Mesothelial cell of epicardium (in vitro differentiated cells): ENCODE data around the gene DPH7. TPM values are rescaled to one million over a fixed set of nuclear protein-coding genes. Genes with fewer than 3 reads are reported as not detected.
A peak's percentile ranks its signal among the peaks of the same experiment; 100 is the strongest.

Source experiments
- DNase-seq, 2 experiments: peaks; one replicate each; pipeline ENCODE4 v3.0.0; 2021; ENCODE audit warnings: low spot score in 2 of 2; ENCODE audit not compliant: unreplicated experiment in 2 of 2
- H3K27ac Mint-ChIP-seq: 2 replicates; pipeline ENCODE4 v1.8.0; 2021; ENCODE audit warnings: mixed read lengths
- H3K27me3 Mint-ChIP-seq: 2 replicates; pipeline ENCODE4 v1.8.0; 2021; ENCODE audit warnings: low read depth, mixed read lengths
- H3K36me3 Mint-ChIP-seq: 2 replicates; pipeline ENCODE4 v1.8.0; 2021; ENCODE audit warnings: mixed read lengths
- H3K4me1 Mint-ChIP-seq: 2 replicates; pipeline ENCODE4 v1.8.0; 2021; ENCODE audit warnings: mixed read lengths
- H3K4me3 Mint-ChIP-seq: 2 replicates; pipeline ENCODE4 v1.8.0; 2021; ENCODE audit warnings: mild to moderate bottlenecking, moderate library complexity, mixed read lengths
- H3K9me3 Mint-ChIP-seq: 2 replicates; pipeline ENCODE4 v1.8.0; 2021; ENCODE audit warnings: mixed read lengths
- total RNA-seq: library from RNA; stranded (reverse); gene quantifications from 3 replicates; pipeline ENCODE4 v1.2.1, GENCODE V29; 2021
- TF ChIP-seq, protein P1 (sequence below): fragments of 200-600 bp; sonication (generic); IDR thresholded peaks from one replicate; pipeline ENCODE4 v1.5.0; 2021; ENCODE audit warnings: antibody characterized with exemption; ENCODE audit not compliant: unreplicated experiment

DPH7 gene
- total RNA-seq, 1 donor from 2014 or later, result 59.4 TPM

DNA sequence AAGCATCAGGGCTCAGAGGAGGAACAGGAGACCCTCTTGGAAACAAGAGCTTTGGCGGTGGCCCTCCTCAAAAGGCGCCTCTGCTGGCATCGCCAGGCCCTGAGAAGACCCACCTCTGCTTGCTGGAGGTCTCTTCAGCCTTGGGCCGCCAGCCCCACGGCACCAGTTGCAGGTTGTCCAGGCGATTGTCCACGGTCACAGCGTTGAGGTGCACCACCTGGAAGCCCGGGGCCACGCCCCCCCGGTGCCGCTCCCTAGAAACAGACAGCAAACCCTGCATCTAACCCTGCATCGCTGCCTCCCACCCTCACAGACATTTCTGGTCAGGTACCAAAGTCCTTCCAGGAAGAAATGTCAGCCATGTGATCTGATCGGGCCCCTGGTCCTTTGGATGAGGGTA lies 8.1 kb upstream of the DPH7 start:
- Mint-ChIP-seq H3K4me3 (no peak overlapping the region), H3K27ac (no peak overlapping the region), H3K27me3 (no peaks in the 10 kb centered on the region), H3K36me3 (peaks cover 18% of the 10 kb centered on the region), H3K4me1 (peaks cover 9% of the 10 kb centered on the region), H3K9me3 (no peaks in the 10 kb centered on the region)
- no peak for DNase-seq
- TF ChIP-seq, protein P1, sequence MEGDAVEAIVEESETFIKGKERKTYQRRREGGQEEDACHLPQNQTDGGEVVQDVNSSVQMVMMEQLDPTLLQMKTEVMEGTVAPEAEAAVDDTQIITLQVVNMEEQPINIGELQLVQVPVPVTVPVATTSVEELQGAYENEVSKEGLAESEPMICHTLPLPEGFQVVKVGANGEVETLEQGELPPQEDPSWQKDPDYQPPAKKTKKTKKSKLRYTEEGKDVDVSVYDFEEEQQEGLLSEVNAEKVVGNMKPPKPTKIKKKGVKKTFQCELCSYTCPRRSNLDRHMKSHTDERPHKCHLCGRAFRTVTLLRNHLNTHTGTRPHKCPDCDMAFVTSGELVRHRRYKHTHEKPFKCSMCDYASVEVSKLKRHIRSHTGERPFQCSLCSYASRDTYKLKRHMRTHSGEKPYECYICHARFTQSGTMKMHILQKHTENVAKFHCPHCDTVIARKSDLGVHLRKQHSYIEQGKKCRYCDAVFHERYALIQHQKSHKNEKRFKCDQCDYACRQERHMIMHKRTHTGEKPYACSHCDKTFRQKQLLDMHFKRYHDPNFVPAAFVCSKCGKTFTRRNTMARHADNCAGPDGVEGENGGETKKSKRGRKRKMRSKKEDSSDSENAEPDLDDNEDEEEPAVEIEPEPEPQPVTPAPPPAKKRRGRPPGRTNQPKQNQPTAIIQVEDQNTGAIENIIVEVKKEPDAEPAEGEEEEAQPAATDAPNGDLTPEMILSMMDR, result no peak

DNA sequence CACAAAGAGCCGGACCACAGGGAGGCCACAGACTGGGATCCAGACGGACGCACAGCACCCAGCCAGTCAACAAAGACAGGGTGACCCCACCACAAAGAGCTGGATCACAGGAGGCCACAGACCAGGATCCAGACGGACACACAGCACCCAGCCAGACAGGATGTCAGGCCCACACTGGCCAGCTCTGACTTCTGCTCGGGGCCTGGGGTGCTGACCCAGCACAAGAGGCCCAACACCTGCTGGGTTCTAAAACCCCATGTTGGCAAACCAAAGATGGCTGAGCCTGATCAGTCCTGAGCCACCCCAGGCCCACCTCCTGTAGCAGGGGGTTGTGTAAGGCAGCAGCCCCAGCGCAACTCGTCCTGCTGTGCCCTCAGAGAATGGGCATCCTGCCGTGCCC lies 5.2 kb upstream of the DPH7 start:
- Mint-ChIP-seq H3K27ac (peak overlapping the region; percentile 25), H3K36me3 (peaks cover 21% of the 10 kb centered on the region), H3K4me3 (no peak overlapping the region), H3K4me1 (peaks cover 10% of the 10 kb centered on the region), H3K27me3 (no peaks in the 10 kb centered on the region), H3K9me3 (no peaks in the 10 kb centered on the region)
- no peak for DNase-seq
- TF ChIP-seq, protein P1, result no peak

DNA sequence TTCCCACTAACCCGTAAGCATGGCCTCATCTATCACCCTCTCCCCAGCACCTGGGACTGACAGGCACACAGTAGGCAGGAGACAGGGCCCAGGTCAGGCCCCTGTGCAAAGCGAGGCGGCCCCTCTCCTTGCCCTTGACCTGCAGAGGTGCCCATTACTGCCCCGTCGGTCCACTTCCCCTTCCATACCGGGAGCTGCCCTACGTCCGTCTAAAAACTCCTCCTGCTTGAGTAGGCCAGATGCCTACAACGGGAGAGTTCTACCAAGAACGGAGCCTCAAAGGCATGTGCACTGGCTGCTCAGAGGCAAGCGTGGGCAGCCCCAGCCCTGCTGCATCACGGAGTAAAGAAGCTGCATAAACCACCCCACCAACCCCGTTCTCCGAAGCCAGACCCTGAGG lies 4.6 kb upstream of the DPH7 start:
- Mint-ChIP-seq H3K36me3 (peaks cover 21% of the 10 kb centered on the region), H3K27me3 (no peaks in the 10 kb centered on the region), H3K27ac (no peak overlapping the region), H3K9me3 (no peaks in the 10 kb centered on the region), H3K4me3 (no peak overlapping the region), H3K4me1 (peaks cover 10% of the 10 kb centered on the region)
- no peak for DNase-seq
- TF ChIP-seq, protein P1, result no peak

DNA sequence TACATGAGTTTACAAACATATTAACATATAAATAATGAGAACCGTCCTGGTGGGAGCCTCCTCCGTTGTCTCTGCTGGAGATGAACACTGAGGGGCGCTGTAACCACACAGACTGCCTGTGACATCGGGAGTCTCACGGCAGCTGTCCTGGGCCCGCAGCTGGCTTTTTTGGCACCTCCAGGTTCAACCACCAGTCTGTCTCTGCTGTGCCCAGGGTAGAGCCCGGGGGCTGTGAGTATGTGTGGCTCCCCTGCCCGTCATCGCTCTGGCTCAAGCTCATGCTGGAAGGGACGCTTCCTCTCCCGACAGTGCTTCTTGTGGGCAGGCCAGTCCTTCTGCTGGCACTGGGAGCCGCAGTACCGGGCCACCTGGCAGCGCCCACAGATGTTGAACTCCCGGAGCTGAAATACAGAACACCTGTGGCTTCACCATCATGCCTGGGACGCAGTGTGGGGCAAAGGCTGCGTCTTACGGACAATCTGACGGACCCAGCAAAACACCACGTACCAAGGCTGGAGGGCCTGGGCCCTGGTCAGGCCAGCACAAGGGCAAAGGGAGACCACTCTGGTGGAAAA lies 3.6 kb upstream of the DPH7 start:
- TF ChIP-seq, protein P1, result no peak
- Mint-ChIP-seq H3K36me3 (peaks cover 13% of the 10 kb centered on the region), H3K4me3 (no peak overlapping the region), H3K9me3 (no peaks in the 10 kb centered on the region), H3K27ac (no peak overlapping the region), H3K27me3 (no peaks in the 10 kb centered on the region), H3K4me1 (peaks cover 17% of the 10 kb centered on the region)
- DNase-seq, result no peak

DNA sequence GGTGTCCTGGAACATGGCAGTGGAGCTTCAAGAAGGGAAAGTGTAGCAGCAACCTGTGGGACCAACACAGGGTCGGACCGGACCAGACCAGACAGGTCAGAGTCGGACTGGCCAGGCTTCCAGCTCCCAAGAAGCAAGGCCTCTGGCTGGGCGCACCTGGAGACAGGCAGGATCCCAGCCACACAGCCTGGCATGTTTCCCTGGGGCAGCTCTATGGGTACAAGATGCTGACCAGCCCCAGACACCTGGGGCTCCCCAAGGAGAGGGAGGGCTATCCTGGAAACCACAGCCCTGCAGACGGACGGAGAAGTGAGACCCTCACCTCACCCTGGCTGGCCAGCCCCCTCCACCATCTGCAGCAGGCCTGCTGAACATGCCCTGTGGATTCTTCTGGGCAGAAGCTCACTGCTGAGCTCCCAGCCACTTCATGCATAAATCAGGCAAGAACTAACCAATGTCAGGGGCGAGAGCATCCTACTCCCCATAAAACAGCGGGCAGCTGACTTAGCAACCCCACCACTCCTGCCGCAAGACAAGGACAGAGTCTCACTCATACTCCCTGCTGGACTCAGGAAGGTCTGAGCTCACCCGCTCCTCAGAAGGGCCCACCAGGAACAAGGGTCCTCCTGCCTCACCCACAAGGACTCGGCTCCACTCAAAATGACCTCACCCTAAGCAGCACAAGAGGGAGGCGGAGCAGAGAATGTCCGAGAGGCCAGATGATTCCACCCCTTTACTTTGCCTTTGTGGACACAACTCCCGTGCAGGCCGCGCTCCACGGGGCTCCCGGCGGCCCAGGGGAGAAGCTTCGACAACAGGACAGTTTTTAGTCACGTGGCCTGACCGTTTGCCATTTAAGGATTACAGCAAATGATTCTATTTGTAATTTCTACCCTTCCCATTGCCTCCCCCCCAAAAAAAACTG lies 2.9 kb upstream of the DPH7 start:
- no peak overlapping the region for H3K4me3 Mint-ChIP-seq
- H3K36me3 Mint-ChIP-seq, result peaks cover 13% of the 10 kb centered on the region
- TF ChIP-seq, protein P1, result no peak
- no peak overlapping the region for H3K27ac Mint-ChIP-seq
- no peaks in the 10 kb centered on the region for H3K27me3 Mint-ChIP-seq
- H3K4me1 Mint-ChIP-seq, result peaks cover 21% of the 10 kb centered on the region
- no peaks in the 10 kb centered on the region for H3K9me3 Mint-ChIP-seq
- DNase-seq, result no peak
